DND-41 (cell line): ENCODE measurements around the gene NACA.

Experiments used
- ATAC-seq: fragments of 200-7000 bp; cut with Tn5 transposase; 3 replicates; pipeline ENCODE4 v1.9.1; 2021; ENCODE audit warnings: low read depth; ENCODE audit not compliant: insufficient read depth
- DNase-seq: peaks from one replicate; pipeline ENCODE4 v3.0.0-alpha.2; 2020
- H2AFZ ChIP-seq: 2 replicates; pipeline ENCODE4 v1.6.0; 2012; ENCODE audit warnings: low read depth, low read length
- H3K27ac ChIP-seq: 2 replicates; pipeline ENCODE4 v1.5.1; 2012; ENCODE audit warnings: low read length, inconsistent platforms
- H3K27me3 ChIP-seq: fragments of 200-600 bp; sonication (generic); 2 replicates; pipeline ENCODE4 v1.6.0; 2012; ENCODE audit warnings: low read length, mild to moderate bottlenecking, inconsistent platforms; ENCODE audit not compliant: insufficient read depth, poor library complexity
- H3K36me3 ChIP-seq: 2 replicates; pipeline ENCODE4 v1.5.1; 2012; ENCODE audit warnings: low read length, inconsistent platforms; ENCODE audit not compliant: insufficient read depth
- H3K4me1 ChIP-seq: 2 replicates; pipeline ENCODE4 v1.5.1; 2012; ENCODE audit warnings: mild to moderate bottlenecking, low read length; ENCODE audit not compliant: insufficient read depth
- H3K4me2 ChIP-seq: 2 replicates; pipeline ENCODE4 v1.6.0; 2012; ENCODE audit warnings: mild to moderate bottlenecking, moderate library complexity, low read length, inconsistent platforms; ENCODE audit not compliant: insufficient read depth
- H3K4me3 ChIP-seq, 2 experiments: fragments of 200-600 bp in 1 of 2; shearing (Covaris generic) in 1 of 2; 2 replicates each; pipeline ENCODE4 v1.5.1; 2012 to 2016; ENCODE audit warnings: inconsistent platforms in 2 of 2, low read length in 2 of 2, mild to moderate bottlenecking in 2 of 2, low read depth in 1 of 2, moderate library complexity in 1 of 2
- H3K79me2 ChIP-seq: 2 replicates; pipeline ENCODE4 v1.6.0; 2012; ENCODE audit warnings: low read length, inconsistent platforms; ENCODE audit not compliant: insufficient read depth
- H3K9ac ChIP-seq: 2 replicates; pipeline ENCODE4 v1.6.0; 2012; ENCODE audit warnings: low read depth, mild to moderate bottlenecking, inconsistent platforms, low read length, moderate library complexity
- H3K9me3 ChIP-seq: 2 replicates; pipeline ENCODE4 v1.5.1; 2012; ENCODE audit warnings: low read length, moderate library complexity, mild to moderate bottlenecking, inconsistent platforms; ENCODE audit not compliant: insufficient read depth, severe bottlenecking
- H4K20me1 ChIP-seq: 2 replicates; pipeline ENCODE4 v1.6.0; 2012; ENCODE audit warnings: low read length; ENCODE audit not compliant: insufficient read depth
- CTCF ChIP-seq: IDR thresholded peaks from 2 replicates; pipeline ENCODE4 v1.5.1; 2012; ENCODE audit warnings: borderline replicate concordance, low read length, moderate library complexity, mild to moderate bottlenecking; ENCODE audit not compliant: poor library complexity, severe bottlenecking; ENCODE audit errors: extremely low read depth
- EZH2 ChIP-seq: IDR thresholded peaks from 3 replicates; pipeline ENCODE4 v1.6.1; 2012; ENCODE audit warnings: borderline replicate concordance, low read depth, mild to moderate bottlenecking, moderate library complexity, low read length, inconsistent platforms; ENCODE audit not compliant: severe bottlenecking

Gene NACA

GRCh38 chr12:56721721-56722120 is 3.4 kb downstream of the NACA start:
- Histone ChIP-seq H3K9me3 (no peaks in the 10 kb centered on the region), H3K4me2 (peak overlapping the region; percentile 98), H3K27me3 (no peaks in the 10 kb centered on the region), H3K9ac (peak overlapping the region; percentile 85; the same call in 1 of the 2 replicates), H3K4me1 (peaks cover 62% of the 10 kb centered on the region), H2AFZ (no peak overlapping the region), H3K36me3 (peaks cover 69% of the 10 kb centered on the region), H4K20me1 (peaks cover 67% of the 10 kb centered on the region), H3K27ac (no peak overlapping the region; the same call in 1 of the 2 replicates), H3K79me2 (peaks cover 81% of the 10 kb centered on the region), H3K4me3 (peak overlapping the region in 1 of 2 experiments; percentile 88; a peak in 1 of 4 replicates)
- ATAC-seq (no peak), DNase-seq (no peak)
- TF ChIP-seq EZH2, result no peak
- TF ChIP-seq CTCF, result no peak

- H3K27me3 ChIP-seq, result no peaks in the 10 kb centered on the region
- H3K27ac ChIP-seq, result no peak overlapping the region
- DNase-seq (no peak), ATAC-seq (no peak)
- H2AFZ ChIP-seq, result no peak overlapping the region
- H3K4me1 ChIP-seq, result peaks cover 60% of the 10 kb centered on the region
- H3K36me3 ChIP-seq, result peaks cover 74% of the 10 kb centered on the region
- H3K9me3 ChIP-seq, result no peaks in the 10 kb centered on the region
- peaks cover 86% of the 10 kb centered on the region for H3K79me2 ChIP-seq
- H3K4me3 ChIP-seq, result no peak overlapping the region; a peak in 1 of 4 replicates
- TF ChIP-seq EZH2, result no peak
- TF ChIP-seq CTCF, result no peak
- H3K9ac ChIP-seq, result no peak overlapping the region
- H3K4me2 ChIP-seq, result peak overlapping the region; percentile 98
- peaks cover 73% of the 10 kb centered on the region for H4K20me1 ChIP-seq
Measured at GRCh38 chr12:56721216-56721615, 3.9 kb downstream of the NACA start.

- H3K27me3 ChIP-seq, result no peaks in the 10 kb centered on the region
- H3K9ac ChIP-seq, result no peak overlapping the region
- TF ChIP-seq CTCF (no peak), EZH2 (no peak)
- peak overlapping the region; percentile 98; the same call in 1 of the 2 replicates for H3K4me2 ChIP-seq
- H3K27ac ChIP-seq, result 0 out of 2 replicates have a peak overlapping the region, but pooled peaks have one; percentile 6
- no peak for ATAC-seq
- H3K4me3 ChIP-seq, result no peak overlapping the region
- H4K20me1 ChIP-seq, result peaks cover 77% of the 10 kb centered on the region
- H3K4me1 ChIP-seq, result peaks cover 56% of the 10 kb centered on the region
- peaks cover 91% of the 10 kb centered on the region for H3K79me2 ChIP-seq
- no peak overlapping the region for H2AFZ ChIP-seq
- H3K36me3 ChIP-seq, result peaks cover 79% of the 10 kb centered on the region
- H3K9me3 ChIP-seq, result no peaks in the 10 kb centered on the region
- DNase-seq, result peak; percentile 11
Measured at GRCh38 chr12:56720731-56721151, 4.4 kb downstream of the NACA start.
